H1 (cell line): ENCODE data around the gene EML5.

Source experiments
- CEBPB ChIP-seq: IDR thresholded peaks from 2 replicates; pipeline ENCODE4 v1.6.1; 2012; ENCODE audit warnings: low read depth, low read length
- RAD21 ChIP-seq, 2 experiments: IDR thresholded peaks in 1 of 2; conservative IDR thresholded peaks in 1 of 2; 2 replicates each; pipeline ENCODE4 v1.6.1; 2011; ENCODE audit warnings: low read depth in 2 of 2, low read length in 2 of 2, improper control_type of control experiment in 1 of 2, inconsistent platforms in 1 of 2, mild to moderate bottlenecking in 1 of 2, moderate library complexity in 1 of 2
- TBP ChIP-seq: IDR thresholded peaks from 2 replicates; pipeline ENCODE4 v1.6.1; 2011; ENCODE audit warnings: low read depth, low read length, improper control_type of control experiment
- ZNF274 ChIP-seq: IDR thresholded peaks from 2 replicates; pipeline ENCODE4 v1.7.0; 2012; ENCODE audit warnings: low read length, borderline replicate concordance; ENCODE audit errors: extremely low read depth

GRCh38 chr14:88808359-88808758 lies 15.6 kb upstream of the EML5 start:
- no peak for TF ChIP-seq TBP
- no peak for TF ChIP-seq ZNF274
- TF ChIP-seq CEBPB, result no peak
- TF ChIP-seq RAD21 (IDR thresholded peaks at IDR 0.05 in 1 of 2, conservative IDR thresholded peaks at IDR 0.05 in 1 of 2; ENCODE audit: low read depth in 2 of 2, low read length in 2 of 2), result no peak
